Liver (tissue), 9 donors: ENCODE results near the gene FADS6. TPM values are rescaled to one million over a fixed set of nuclear protein-coding genes. Genes with fewer than 3 reads are reported as not detected.

ENCODE experiments used
- DNase-seq: peaks from one replicate; pipeline ENCODE4 v3.0.0-alpha.2; 2017; ENCODE audit warnings: low spot score
- H3K27ac ChIP-seq, 2 donors: one replicate each; pipeline ENCODE4 v1.7.0; 2013; ENCODE audit warnings: inconsistent platforms in 2 of 2, low read length in 2 of 2, control low read depth in 1 of 2, low read depth in 1 of 2, mild to moderate bottlenecking in 1 of 2
- H3K27me3 ChIP-seq, 4 donors: one replicate each; pipeline versions ENCODE4 v1.6.1 to v1.7.0; 2013; ENCODE audit warnings: low read length in 3 of 4, inconsistent platforms in 1 of 4, mild to moderate bottlenecking in 1 of 4, moderate library complexity in 1 of 4; ENCODE audit not compliant: control insufficient read depth in 4 of 4, insufficient read depth in 4 of 4
- H3K36me3 ChIP-seq, 4 donors: one replicate each; pipeline versions ENCODE4 v1.6.1 to v1.7.0; 2013; ENCODE audit warnings: low read length in 3 of 4, mild to moderate bottlenecking in 3 of 4, low read depth in 1 of 4, moderate library complexity in 1 of 4; ENCODE audit not compliant: control insufficient read depth in 4 of 4, insufficient read depth in 3 of 4
- H3K4me1 ChIP-seq, 4 donors: one replicate each; pipeline versions ENCODE4 v1.6.1 to v1.7.0; 2013; ENCODE audit warnings: low read length in 3 of 4, mild to moderate bottlenecking in 3 of 4, moderate library complexity in 1 of 4; ENCODE audit not compliant: control insufficient read depth in 4 of 4, insufficient read depth in 4 of 4
- H3K4me3 ChIP-seq, 3 donors: one replicate each; pipeline versions ENCODE4 v1.6.1 to v1.7.0; 2013; ENCODE audit warnings: low read length in 3 of 3, control low read depth in 1 of 3, low read depth in 1 of 3, mild to moderate bottlenecking in 1 of 3
- H3K9ac ChIP-seq, 2 donors: one replicate each; pipeline ENCODE4 v1.7.0; 2013; ENCODE audit warnings: low read length in 2 of 2, mild to moderate bottlenecking in 2 of 2, moderate library complexity in 2 of 2, control low read depth in 1 of 2, low read depth in 1 of 2
- H3K9me3 ChIP-seq, 4 donors: one replicate each; pipeline versions ENCODE4 v1.6.1 to v1.7.0; 2013; ENCODE audit warnings: low read length in 3 of 4; ENCODE audit not compliant: control insufficient read depth in 4 of 4
- FOXA1 ChIP-seq: IDR thresholded peaks from 2 replicates; pipeline ENCODE4 v1.6.1; 2016; ENCODE audit warnings: antibody characterized with exemption
- GABPA ChIP-seq, 2 donors: IDR thresholded peaks in 1 of 2; conservative IDR thresholded peaks in 1 of 2; 2 replicates each; pipeline ENCODE4 v1.6.1; 2016; ENCODE audit warnings: antibody characterized with exemption in 2 of 2, mild to moderate bottlenecking in 1 of 2, moderate library complexity in 1 of 2
- HNF4A ChIP-seq, 2 donors: conservative IDR thresholded peaks; 2 replicates each; pipeline ENCODE4 v1.6.1; 2016; ENCODE audit warnings: antibody characterized with exemption in 2 of 2, mild to moderate bottlenecking in 2 of 2
- HNF4G ChIP-seq: IDR thresholded peaks from 2 replicates; pipeline ENCODE4 v1.6.1; 2016; ENCODE audit warnings: antibody characterized with exemption
- JUND ChIP-seq, 2 donors: IDR thresholded peaks; 2 replicates each; pipeline ENCODE4 v1.6.1; 2016; ENCODE audit warnings: antibody characterized with exemption in 2 of 2
- NR2F2 ChIP-seq: IDR thresholded peaks from 2 replicates; pipeline ENCODE4 v1.6.1; 2016; ENCODE audit warnings: antibody characterized with exemption
- RXRA ChIP-seq, 2 donors: IDR thresholded peaks; 2 replicates each; pipeline ENCODE4 v1.6.1; 2017 to 2018; ENCODE audit warnings: antibody characterized with exemption in 2 of 2, mild to moderate bottlenecking in 1 of 2
- SP1 ChIP-seq: IDR thresholded peaks from 2 replicates; pipeline ENCODE4 v1.6.1; 2018; ENCODE audit warnings: antibody characterized with exemption, mild to moderate bottlenecking
- TAF1 ChIP-seq: conservative IDR thresholded peaks from 2 replicates; pipeline ENCODE4 v1.6.1; 2016; ENCODE audit warnings: antibody characterized with exemption, mild to moderate bottlenecking
- WGBS: extraction: QIAGEN DNeasy Blood & Tissue Kit; methylation state at CpG from one replicate; pipeline ENCODE4 v1.1.7; 2013; 5-methylcytosine and 5-hydroxymethylcytosine counted together
- polyA plus RNA-seq, 2 donors: library from polyadenylated mRNA; stranded (reverse) in 1 of 2; unstranded in 1 of 2; fragments of 200-250 nt in 1 of 2; fragments of >200 nt in 1 of 2; fragmentation: Nextera tagmentation in 1 of 2; extraction: Ambion mirVana in 1 of 2; gene quantifications; one replicate each; pipeline versions ENCODE4 v1.2.1 to v1.2.3, GENCODE V29; 2013 to 2015
- total RNA-seq, 2 donors: library from RNA; depleted of rRNA; stranded (reverse); fragments of >200 nt; gene quantifications; one replicate each; pipeline ENCODE4 v1.2.3, GENCODE V29; 2014
- TF ChIP-seq, protein P1 (sequence below): fragments of 150-350 bp; IDR thresholded peaks from 2 replicates; pipeline ENCODE4 v1.5.1; 2017; ENCODE audit warnings: improper control_type of control experiment, low read depth, low read length; ENCODE audit not compliant: missing input control
- TF ChIP-seq, protein P2 (sequence below): IDR thresholded peaks from 2 replicates; pipeline ENCODE4 v1.6.1; 2016; ENCODE audit warnings: antibody characterized with exemption
- TF ChIP-seq, protein P3 (sequence below): IDR thresholded peaks from 2 replicates; pipeline ENCODE4 v1.6.1; 2016; ENCODE audit warnings: antibody characterized with exemption
- TF ChIP-seq, protein P4 (sequence below): IDR thresholded peaks from 2 replicates; pipeline ENCODE4 v1.6.1; 2016; ENCODE audit warnings: antibody characterized with exemption
- donor health status: healthy.
- donor health status: healthy.
- donor health status: healthy.
- donor health status: healthy.
- donor health status: healthy.

The FADS6 gene
- total and polyA plus RNA-seq, 4 donors: 2.1 to 7.1 (median 4.2) TPM; not detected in 1

DNA sequence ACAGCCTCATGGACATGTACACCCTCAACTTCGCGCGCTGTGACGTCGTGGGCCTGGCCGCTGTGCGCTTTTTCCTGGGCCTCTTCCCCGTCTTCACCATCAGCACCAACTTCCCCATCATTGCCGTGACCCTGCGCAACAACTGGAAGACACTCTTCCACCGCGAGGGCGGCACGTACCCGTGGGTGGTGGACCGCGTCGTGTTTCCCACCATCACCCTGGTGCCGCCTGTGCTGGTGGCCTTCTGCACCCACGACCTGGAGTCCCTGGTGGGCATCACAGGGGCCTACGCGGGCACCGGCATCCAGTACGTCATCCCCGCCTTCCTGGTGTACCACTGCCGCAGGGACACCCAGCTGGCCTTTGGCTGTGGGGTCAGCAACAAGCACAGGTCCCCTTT is 57.2 kb downstream of the FADS6 start (continued):
- TF ChIP-seq SP1: no peak

DNA sequence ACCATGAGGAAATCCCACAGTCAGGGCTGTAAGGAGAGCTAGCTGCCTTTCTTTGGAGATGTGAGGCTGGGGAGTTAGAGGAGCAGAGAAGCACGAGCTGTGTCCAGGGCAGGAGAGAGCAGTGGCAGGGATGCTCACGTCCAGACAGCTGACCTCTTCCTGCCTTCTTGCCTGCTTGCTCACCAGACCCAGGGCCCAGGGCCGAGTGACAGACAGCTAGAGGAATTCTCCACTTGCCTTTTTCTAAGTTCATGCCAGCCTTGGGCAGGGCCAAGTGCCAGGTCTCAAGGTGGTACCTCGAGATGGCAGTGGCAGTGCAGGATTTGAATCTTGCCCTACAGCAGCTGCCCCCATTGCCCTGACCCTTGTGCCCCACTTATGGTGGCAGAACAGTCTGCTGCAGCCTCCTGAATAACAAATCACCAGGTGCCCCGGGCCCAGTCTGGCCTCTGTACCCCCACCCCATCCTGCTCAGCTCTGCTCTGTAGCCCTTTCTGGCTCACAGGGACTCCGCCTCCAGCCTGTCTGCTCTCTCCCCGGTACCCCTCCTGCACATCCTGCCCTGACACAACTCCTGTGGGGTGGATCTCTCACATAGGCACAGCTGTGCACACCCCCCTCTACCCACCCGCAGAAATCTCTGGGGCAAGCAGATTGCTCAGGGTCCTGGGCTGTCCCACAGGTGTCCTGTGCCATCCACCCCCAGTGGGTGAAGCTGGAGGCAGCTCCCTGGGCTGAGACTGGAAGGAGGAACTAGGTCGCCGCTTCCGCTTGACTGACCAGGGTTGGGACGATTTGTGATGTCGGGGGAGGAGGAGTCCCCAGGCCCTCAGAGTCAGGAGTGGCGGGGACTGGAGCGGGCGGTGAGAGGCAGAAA is 59.7 kb downstream of the FADS6 start:
- TF ChIP-seq, protein P1, sequence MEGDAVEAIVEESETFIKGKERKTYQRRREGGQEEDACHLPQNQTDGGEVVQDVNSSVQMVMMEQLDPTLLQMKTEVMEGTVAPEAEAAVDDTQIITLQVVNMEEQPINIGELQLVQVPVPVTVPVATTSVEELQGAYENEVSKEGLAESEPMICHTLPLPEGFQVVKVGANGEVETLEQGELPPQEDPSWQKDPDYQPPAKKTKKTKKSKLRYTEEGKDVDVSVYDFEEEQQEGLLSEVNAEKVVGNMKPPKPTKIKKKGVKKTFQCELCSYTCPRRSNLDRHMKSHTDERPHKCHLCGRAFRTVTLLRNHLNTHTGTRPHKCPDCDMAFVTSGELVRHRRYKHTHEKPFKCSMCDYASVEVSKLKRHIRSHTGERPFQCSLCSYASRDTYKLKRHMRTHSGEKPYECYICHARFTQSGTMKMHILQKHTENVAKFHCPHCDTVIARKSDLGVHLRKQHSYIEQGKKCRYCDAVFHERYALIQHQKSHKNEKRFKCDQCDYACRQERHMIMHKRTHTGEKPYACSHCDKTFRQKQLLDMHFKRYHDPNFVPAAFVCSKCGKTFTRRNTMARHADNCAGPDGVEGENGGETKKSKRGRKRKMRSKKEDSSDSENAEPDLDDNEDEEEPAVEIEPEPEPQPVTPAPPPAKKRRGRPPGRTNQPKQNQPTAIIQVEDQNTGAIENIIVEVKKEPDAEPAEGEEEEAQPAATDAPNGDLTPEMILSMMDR: no peak
- TF ChIP-seq GABPA (IDR thresholded peaks at IDR 0.05 in 1 of 2, conservative IDR thresholded peaks at IDR 0.05 in 1 of 2): no peak
- TF ChIP-seq, protein P2, sequence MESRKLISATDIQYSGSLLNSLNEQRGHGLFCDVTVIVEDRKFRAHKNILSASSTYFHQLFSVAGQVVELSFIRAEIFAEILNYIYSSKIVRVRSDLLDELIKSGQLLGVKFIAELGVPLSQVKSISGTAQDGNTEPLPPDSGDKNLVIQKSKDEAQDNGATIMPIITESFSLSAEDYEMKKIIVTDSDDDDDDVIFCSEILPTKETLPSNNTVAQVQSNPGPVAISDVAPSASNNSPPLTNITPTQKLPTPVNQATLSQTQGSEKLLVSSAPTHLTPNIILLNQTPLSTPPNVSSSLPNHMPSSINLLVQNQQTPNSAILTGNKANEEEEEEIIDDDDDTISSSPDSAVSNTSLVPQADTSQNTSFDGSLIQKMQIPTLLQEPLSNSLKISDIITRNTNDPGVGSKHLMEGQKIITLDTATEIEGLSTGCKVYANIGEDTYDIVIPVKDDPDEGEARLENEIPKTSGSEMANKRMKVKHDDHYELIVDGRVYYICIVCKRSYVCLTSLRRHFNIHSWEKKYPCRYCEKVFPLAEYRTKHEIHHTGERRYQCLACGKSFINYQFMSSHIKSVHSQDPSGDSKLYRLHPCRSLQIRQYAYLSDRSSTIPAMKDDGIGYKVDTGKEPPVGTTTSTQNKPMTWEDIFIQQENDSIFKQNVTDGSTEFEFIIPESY: no peak
- no peak for TF ChIP-seq TAF1
- WGBS: 88% methylated on average over 16 of the region's 16 CpGs
- H3K36me3 ChIP-seq: peaks cover 0 to 14% (median 4%) of the 10 kb centered on the region in 4 donors
- H3K9ac ChIP-seq: no peak overlapping the region
- no peak overlapping the region for H3K27ac ChIP-seq
- no peaks in the 10 kb centered on the region for H3K27me3 ChIP-seq
- H3K4me1 ChIP-seq: no peaks in the 10 kb centered on the region
- no peak overlapping the region for H3K4me3 ChIP-seq
- no peak for DNase-seq
- no peaks in the 10 kb centered on the region for H3K9me3 ChIP-seq

DNA sequence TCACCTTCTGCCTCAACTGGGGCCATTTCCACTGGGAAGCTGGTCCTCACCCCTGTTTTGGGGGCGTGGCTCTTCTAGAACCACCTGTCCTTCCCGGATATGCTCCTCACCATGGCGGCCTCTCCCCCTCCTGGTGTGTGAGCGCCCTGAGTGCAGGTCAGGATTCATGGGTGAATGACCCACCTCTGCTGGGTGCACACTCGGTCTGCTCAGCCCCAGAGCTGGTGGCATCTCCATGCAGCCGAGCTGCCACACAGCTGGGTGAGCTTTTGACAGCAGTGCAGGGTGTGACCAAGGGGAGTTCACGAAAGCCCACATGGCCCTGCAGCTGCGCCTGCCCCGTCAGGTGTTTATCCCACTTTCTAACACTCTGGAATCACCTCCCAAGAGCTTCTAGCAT is 61.0 kb downstream of the FADS6 start:
- TF ChIP-seq NR2F2 (no peak), HNF4G (no peak)
- TF ChIP-seq, protein P3, sequence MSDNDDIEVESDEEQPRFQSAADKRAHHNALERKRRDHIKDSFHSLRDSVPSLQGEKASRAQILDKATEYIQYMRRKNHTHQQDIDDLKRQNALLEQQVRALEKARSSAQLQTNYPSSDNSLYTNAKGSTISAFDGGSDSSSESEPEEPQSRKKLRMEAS: no peak
- DNase-seq: no peak
- 89% methylated on average over 9 of the region's 9 CpGs for WGBS
- no peaks in the 10 kb centered on the region for H3K9me3 ChIP-seq
- H3K9ac ChIP-seq: no peak overlapping the region
- H3K27me3 ChIP-seq: no peaks in the 10 kb centered on the region
- H3K27ac ChIP-seq: no peak overlapping the region
- H3K36me3 ChIP-seq: peaks cover 0 to 14% (median 4%) of the 10 kb centered on the region in 4 donors
- H3K4me1 ChIP-seq: no peaks in the 10 kb centered on the region
- no peak overlapping the region for H3K4me3 ChIP-seq

DNA sequence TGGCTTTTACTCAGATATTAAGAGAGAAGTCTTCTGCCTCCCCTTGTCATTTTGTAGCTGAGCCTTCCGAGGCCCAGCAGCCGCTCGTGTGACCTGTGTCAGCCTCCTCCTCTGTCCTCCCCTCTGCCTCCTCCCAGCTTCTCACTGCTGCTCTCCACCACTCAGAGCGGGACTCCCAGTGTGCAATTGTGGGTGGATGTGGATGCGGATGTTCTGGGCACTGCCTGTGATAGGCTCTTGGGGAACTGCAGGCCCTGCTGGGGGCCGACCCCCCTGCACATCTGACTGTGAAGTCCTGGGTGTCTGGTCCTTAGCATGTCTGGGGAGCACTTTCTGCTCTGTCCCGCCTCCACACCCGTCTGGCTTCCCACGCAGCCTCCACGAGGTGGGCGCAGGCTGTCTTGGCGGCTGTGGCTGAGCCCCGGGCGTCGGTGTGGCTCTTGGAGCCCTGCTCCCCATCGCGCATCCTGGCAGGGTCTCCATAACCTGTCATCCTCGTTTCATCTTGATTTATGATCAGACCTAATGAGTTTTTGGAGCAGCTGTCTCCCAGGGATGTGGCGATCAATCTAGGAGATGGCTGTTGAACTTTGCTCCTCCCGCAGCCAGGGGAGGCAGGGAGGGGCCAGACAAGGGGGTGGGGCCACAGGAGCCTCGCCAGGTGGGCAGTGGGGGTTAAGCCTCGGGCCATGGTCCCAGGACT is 61.8 kb downstream of the FADS6 start:
- Histone ChIP-seq H3K9ac (no peak overlapping the region), H3K27ac (no peak overlapping the region), H3K4me3 (no peak overlapping the region), H3K27me3 (no peaks in the 10 kb centered on the region), H3K9me3 (no peaks in the 10 kb centered on the region), H3K36me3 (peaks cover 0 to 10% (median 4%) of the 10 kb centered on the region in 4 donors), H3K4me1 (no peaks in the 10 kb centered on the region)
- DNase-seq: no peak
- TF ChIP-seq, protein P4, sequence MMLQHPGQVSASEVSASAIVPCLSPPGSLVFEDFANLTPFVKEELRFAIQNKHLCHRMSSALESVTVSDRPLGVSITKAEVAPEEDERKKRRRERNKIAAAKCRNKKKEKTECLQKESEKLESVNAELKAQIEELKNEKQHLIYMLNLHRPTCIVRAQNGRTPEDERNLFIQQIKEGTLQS: no peak
- no peak for TF ChIP-seq RXRA (IDR thresholded peaks at IDR 0.05)
- TF ChIP-seq HNF4A (conservative IDR thresholded peaks at IDR 0.05): no peak
- TF ChIP-seq, protein P2: no peak
- no peak for TF ChIP-seq JUND (IDR thresholded peaks at IDR 0.05)
- TF ChIP-seq FOXA1: no peak
- 89% methylated on average over 22 of the region's 22 CpGs for WGBS
